A549 (cell line): Measurements from ENCODE around the gene ZXDC.

Experiments
- CHD4 ChIP-seq: fragments of 200-600 bp; sonication (generic); IDR thresholded peaks from 2 replicates; pipeline ENCODE4 v1.6.1; 2016; ENCODE audit warnings: antibody characterized with exemption, mild to moderate bottlenecking, borderline replicate concordance
- EP300 ChIP-seq, 2 experiments: fragments of >200 bp; sonication (Bioruptor Twin); formaldehyde crosslinking; IDR thresholded peaks; 2 replicates in 1 of 2; 3 replicates in 1 of 2; pipeline ENCODE4 v1.6.1; 2016 to 2017
- JUNB ChIP-seq: fragments of >200 bp; sonication (Bioruptor Twin); formaldehyde crosslinking; IDR thresholded peaks from 2 replicates; pipeline ENCODE4 v1.6.1; 2016
- MAFK ChIP-seq: fragments of 450-650 bp; IDR thresholded peaks from 2 replicates; pipeline ENCODE4 v1.6.1; 2014; ENCODE audit not compliant: partially characterized antibody
- POLR2A ChIP-seq: IDR thresholded peaks from 2 replicates; pipeline ENCODE4 v1.6.1; 2012; ENCODE audit warnings: mild to moderate bottlenecking, low read length
- RAD21 ChIP-seq, 2 experiments: fragments of >200 bp in 1 of 2; sonication (Bioruptor Twin) in 1 of 2; formaldehyde crosslinking in 1 of 2; IDR thresholded peaks in 1 of 2; conservative IDR thresholded peaks in 1 of 2; 2 replicates in 1 of 2; 3 replicates in 1 of 2; pipeline ENCODE4 v1.6.1; 2012 to 2018; ENCODE audit warnings: inconsistent platforms in 1 of 2
- RARB ChIP-seq: fragments of 250-450 bp; sonication (Bioruptor Pico); IDR thresholded peaks from 2 replicates; pipeline ENCODE4 v1.8.0; 2021; ENCODE audit warnings: mild to moderate bottlenecking, moderate library complexity
- RNF2 ChIP-seq: fragments of 200-600 bp; sonication (generic); IDR thresholded peaks from 2 replicates; pipeline ENCODE4 v1.6.1; 2016; ENCODE audit warnings: low read depth, mild to moderate bottlenecking, antibody characterized with exemption, moderate library complexity, borderline replicate concordance
- SMC3 ChIP-seq: fragments of >200 bp; sonication (Bioruptor Twin); formaldehyde crosslinking; IDR thresholded peaks from 3 replicates; pipeline ENCODE4 v1.6.1; 2018; ENCODE audit warnings: inconsistent platforms
- TF ChIP-seq, protein P1 (sequence below): fragments of >200 bp; sonication (Bioruptor Twin); formaldehyde crosslinking; IDR thresholded peaks from 3 replicates; pipeline ENCODE4 v1.5.1; 2016
- TF ChIP-seq, protein P2 (sequence below): fragments of 200-600 bp; sonication (generic); IDR thresholded peaks from 2 replicates; pipeline ENCODE4 v1.6.1; 2016; ENCODE audit warnings: antibody characterized with exemption, mild to moderate bottlenecking, moderate library complexity
- TF ChIP-seq, protein P3 (sequence below): fragments of 450-650 bp; IDR thresholded peaks from 2 replicates; pipeline ENCODE4 v1.6.1; 2014; ENCODE audit warnings: antibody characterized with exemption

DNA sequence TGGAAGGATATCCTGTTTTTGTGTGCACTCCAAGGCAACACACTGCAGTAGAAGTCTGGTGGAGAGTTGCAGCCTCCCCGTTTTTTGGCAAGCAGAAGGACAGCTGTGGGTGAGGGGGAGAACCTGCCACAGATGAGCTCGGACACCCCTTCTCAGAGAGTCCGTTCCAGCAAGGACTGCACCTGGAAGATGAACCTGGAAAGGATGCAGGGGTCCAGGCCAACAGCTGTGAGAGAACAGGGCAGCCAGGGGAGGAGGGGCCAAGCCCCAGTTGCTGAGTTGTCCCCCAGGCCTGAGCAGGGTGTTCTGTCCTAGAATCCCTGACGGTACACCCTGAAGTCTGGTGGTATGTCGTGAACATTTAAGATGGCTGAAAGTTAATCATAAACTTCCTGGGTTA lies 30.2 kb downstream of the ZXDC start:
- TF ChIP-seq RAD21 (conservative IDR thresholded peaks at IDR 0.05 in 1 of 2, IDR thresholded peaks at IDR 0.05 in 1 of 2) (no peak), POLR2A (no peak), MAFK (no peak), JUNB (no peak), RARB (CRISPR knock-in tag) (no peak), RNF2 (no peak), SMC3 (no peak), EP300 (IDR thresholded peaks at IDR 0.05) (no peak), CHD4 (no peak)
- TF ChIP-seq, protein P1, sequence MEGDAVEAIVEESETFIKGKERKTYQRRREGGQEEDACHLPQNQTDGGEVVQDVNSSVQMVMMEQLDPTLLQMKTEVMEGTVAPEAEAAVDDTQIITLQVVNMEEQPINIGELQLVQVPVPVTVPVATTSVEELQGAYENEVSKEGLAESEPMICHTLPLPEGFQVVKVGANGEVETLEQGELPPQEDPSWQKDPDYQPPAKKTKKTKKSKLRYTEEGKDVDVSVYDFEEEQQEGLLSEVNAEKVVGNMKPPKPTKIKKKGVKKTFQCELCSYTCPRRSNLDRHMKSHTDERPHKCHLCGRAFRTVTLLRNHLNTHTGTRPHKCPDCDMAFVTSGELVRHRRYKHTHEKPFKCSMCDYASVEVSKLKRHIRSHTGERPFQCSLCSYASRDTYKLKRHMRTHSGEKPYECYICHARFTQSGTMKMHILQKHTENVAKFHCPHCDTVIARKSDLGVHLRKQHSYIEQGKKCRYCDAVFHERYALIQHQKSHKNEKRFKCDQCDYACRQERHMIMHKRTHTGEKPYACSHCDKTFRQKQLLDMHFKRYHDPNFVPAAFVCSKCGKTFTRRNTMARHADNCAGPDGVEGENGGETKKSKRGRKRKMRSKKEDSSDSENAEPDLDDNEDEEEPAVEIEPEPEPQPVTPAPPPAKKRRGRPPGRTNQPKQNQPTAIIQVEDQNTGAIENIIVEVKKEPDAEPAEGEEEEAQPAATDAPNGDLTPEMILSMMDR, result no peak
- TF ChIP-seq, protein P2, sequence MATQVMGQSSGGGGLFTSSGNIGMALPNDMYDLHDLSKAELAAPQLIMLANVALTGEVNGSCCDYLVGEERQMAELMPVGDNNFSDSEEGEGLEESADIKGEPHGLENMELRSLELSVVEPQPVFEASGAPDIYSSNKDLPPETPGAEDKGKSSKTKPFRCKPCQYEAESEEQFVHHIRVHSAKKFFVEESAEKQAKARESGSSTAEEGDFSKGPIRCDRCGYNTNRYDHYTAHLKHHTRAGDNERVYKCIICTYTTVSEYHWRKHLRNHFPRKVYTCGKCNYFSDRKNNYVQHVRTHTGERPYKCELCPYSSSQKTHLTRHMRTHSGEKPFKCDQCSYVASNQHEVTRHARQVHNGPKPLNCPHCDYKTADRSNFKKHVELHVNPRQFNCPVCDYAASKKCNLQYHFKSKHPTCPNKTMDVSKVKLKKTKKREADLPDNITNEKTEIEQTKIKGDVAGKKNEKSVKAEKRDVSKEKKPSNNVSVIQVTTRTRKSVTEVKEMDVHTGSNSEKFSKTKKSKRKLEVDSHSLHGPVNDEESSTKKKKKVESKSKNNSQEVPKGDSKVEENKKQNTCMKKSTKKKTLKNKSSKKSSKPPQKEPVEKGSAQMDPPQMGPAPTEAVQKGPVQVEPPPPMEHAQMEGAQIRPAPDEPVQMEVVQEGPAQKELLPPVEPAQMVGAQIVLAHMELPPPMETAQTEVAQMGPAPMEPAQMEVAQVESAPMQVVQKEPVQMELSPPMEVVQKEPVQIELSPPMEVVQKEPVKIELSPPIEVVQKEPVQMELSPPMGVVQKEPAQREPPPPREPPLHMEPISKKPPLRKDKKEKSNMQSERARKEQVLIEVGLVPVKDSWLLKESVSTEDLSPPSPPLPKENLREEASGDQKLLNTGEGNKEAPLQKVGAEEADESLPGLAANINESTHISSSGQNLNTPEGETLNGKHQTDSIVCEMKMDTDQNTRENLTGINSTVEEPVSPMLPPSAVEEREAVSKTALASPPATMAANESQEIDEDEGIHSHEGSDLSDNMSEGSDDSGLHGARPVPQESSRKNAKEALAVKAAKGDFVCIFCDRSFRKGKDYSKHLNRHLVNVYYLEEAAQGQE, result no peak
- TF ChIP-seq, protein P3, sequence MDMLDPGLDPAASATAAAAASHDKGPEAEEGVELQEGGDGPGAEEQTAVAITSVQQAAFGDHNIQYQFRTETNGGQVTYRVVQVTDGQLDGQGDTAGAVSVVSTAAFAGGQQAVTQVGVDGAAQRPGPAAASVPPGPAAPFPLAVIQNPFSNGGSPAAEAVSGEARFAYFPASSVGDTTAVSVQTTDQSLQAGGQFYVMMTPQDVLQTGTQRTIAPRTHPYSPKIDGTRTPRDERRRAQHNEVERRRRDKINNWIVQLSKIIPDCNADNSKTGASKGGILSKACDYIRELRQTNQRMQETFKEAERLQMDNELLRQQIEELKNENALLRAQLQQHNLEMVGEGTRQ, result no peak
